Neuronal stem cell (in vitro differentiated cells): Measurements from ENCODE around the gene RHD.
"Not testable (repeated sequence)": the region's sequence is repeated elsewhere in the genome, so short reads cannot be mapped to it uniquely, and the experiment has no call there.

Source experiments
- DNase-seq: peaks from one replicate; pipeline ENCODE4 v3.0.0-alpha.2; 2013; ENCODE audit warnings: low spot score
- H2AFZ ChIP-seq: one replicate; pipeline ENCODE4 v1.6.1; 2013; ENCODE audit warnings: mild to moderate bottlenecking, low read length, inconsistent platforms
- H2AK5ac ChIP-seq: 2 replicates; pipeline ENCODE4 v1.6.1; 2013; ENCODE audit warnings: low read depth, mild to moderate bottlenecking, inconsistent platforms, low read length, moderate library complexity, mixed read lengths
- H2BK120ac ChIP-seq: 2 replicates; pipeline ENCODE4 v1.6.1; 2013; ENCODE audit warnings: low read depth, mild to moderate bottlenecking, inconsistent platforms, low read length, moderate library complexity, mixed read lengths
- H2BK12ac ChIP-seq: one replicate; pipeline ENCODE4 v1.6.1; 2013; ENCODE audit warnings: low read length, inconsistent platforms
- H2BK15ac ChIP-seq: 2 replicates; pipeline ENCODE4 v1.6.1; 2013; ENCODE audit warnings: mild to moderate bottlenecking, low read length, inconsistent platforms, mixed read lengths
- H2BK5ac ChIP-seq: one replicate; pipeline ENCODE4 v1.6.1; 2013; ENCODE audit warnings: inconsistent platforms, mild to moderate bottlenecking, low read length, moderate library complexity
- H3K14ac ChIP-seq: one replicate; pipeline ENCODE4 v1.6.1; 2013; ENCODE audit warnings: low read length, inconsistent platforms
- H3K18ac ChIP-seq: 2 replicates; pipeline ENCODE4 v1.6.1; 2013; ENCODE audit warnings: low read length, inconsistent platforms
- H3K23ac ChIP-seq: 2 replicates; pipeline ENCODE4 v1.6.1; 2013; ENCODE audit warnings: low read depth, mild to moderate bottlenecking, mixed read lengths, low read length, inconsistent platforms; ENCODE audit not compliant: poor library complexity
- H3K27ac ChIP-seq: replicated peaks from 3 replicates; pipeline ENCODE4 v1.5.1; 2013; ENCODE audit warnings: low read length, inconsistent platforms
- H3K27me3 ChIP-seq, 3 experiments: 2 replicates each; pipeline ENCODE4 v1.6.1; 2013; ENCODE audit warnings: low read length in 3 of 3, mild to moderate bottlenecking in 2 of 3, inconsistent platforms in 1 of 3, low read depth in 1 of 3, mixed read lengths in 1 of 3, moderate library complexity in 1 of 3; ENCODE audit not compliant: control insufficient read depth in 3 of 3, insufficient read depth in 3 of 3
- H3K36me3 ChIP-seq, 2 donors: replicated peaks in 1 of 2; 2 replicates each; pipeline ENCODE4 v1.6.1; 2013; ENCODE audit warnings: low read length in 2 of 2; ENCODE audit not compliant: control insufficient read depth in 2 of 2, insufficient read depth in 2 of 2
- H3K4ac ChIP-seq: 2 replicates; pipeline ENCODE4 v1.6.1; 2013; ENCODE audit warnings: inconsistent platforms, mild to moderate bottlenecking, low read length, moderate library complexity
- H3K4me1 ChIP-seq, 2 donors: 1 replicate in 1 of 2; 2 replicates in 1 of 2; pipeline ENCODE4 v1.6.1; 2013; ENCODE audit warnings: low read length in 2 of 2, low read depth in 1 of 2; ENCODE audit not compliant: control insufficient read depth in 2 of 2, insufficient read depth in 1 of 2
- H3K4me2 ChIP-seq: one replicate; pipeline ENCODE4 v1.6.1; 2013; ENCODE audit warnings: mild to moderate bottlenecking, low read length, inconsistent platforms; ENCODE audit not compliant: insufficient read depth, poor library complexity, severe bottlenecking
- H3K4me3 ChIP-seq, 2 donors: 2 replicates each; pipeline ENCODE4 v1.5.1; 2013; ENCODE audit warnings: low read length in 2 of 2, mild to moderate bottlenecking in 2 of 2, inconsistent platforms in 1 of 2, moderate library complexity in 1 of 2
- H3K79me1 ChIP-seq: one replicate; pipeline ENCODE4 v1.6.1; 2013; ENCODE audit warnings: low read depth, mild to moderate bottlenecking, inconsistent platforms, low read length, moderate library complexity
- H3K9ac ChIP-seq: one replicate; pipeline ENCODE4 v1.6.1; 2013; ENCODE audit warnings: mild to moderate bottlenecking, low read depth, low read length, inconsistent platforms; ENCODE audit not compliant: poor library complexity
- H3K9me3 ChIP-seq, 2 donors: replicated peaks in 1 of 2; 2 replicates each; pipeline versions ENCODE3 to v1.6.1; 2013; ENCODE audit warnings: low read length in 2 of 2, mild to moderate bottlenecking in 2 of 2, inconsistent platforms in 1 of 2, low read depth in 1 of 2, mixed read lengths in 1 of 2, moderate library complexity in 1 of 2; ENCODE audit not compliant: control insufficient read depth in 2 of 2, insufficient read depth in 1 of 2
- H4K8ac ChIP-seq: one replicate; pipeline ENCODE4 v1.6.1; 2013; ENCODE audit warnings: low read depth, mild to moderate bottlenecking, inconsistent platforms, low read length, moderate library complexity
- H4K91ac ChIP-seq: one replicate; pipeline ENCODE4 v1.6.1; 2013; ENCODE audit warnings: low read length, low read depth, mild to moderate bottlenecking, inconsistent platforms; ENCODE audit not compliant: poor library complexity
- WGBS, 2 donors: extraction: QIAGEN DNeasy Blood & Tissue Kit; methylation state at CpG; one replicate each; pipeline ENCODE4 v1.1.7; 2013; ENCODE audit warnings: missing lambda C conversion rate in 2 of 2, mixed read lengths in 1 of 2; ENCODE audit not compliant: insufficient read length in 2 of 2, insufficient replicate concordance in 1 of 2; ENCODE audit errors: extremely low coverage in 2 of 2; 5-methylcytosine and 5-hydroxymethylcytosine counted together

Gene RHD

GRCh38 chr1:25308168-25308567 is 35.9 kb downstream of the RHD start:
- no CpG with 5 or more reads among the region's 1 CpG for WGBS, 2 donors
- not testable (repeated sequence) for H3K4me2 ChIP-seq, H2BK120ac ChIP-seq

GRCh38 chr1:25309085-25309484 is 36.8 kb downstream of the RHD start:
- not testable (repeated sequence) for H3K14ac ChIP-seq, DNase-seq, H3K4me2 ChIP-seq, H3K9me3 ChIP-seq, H2AFZ ChIP-seq, H3K23ac ChIP-seq, H3K27me3 ChIP-seq, H2AK5ac ChIP-seq, H3K36me3 ChIP-seq, H3K4ac ChIP-seq, H2BK120ac ChIP-seq, H3K18ac ChIP-seq, H4K8ac ChIP-seq, H4K91ac ChIP-seq, H2BK5ac ChIP-seq, H3K9ac ChIP-seq, H3K79me1 ChIP-seq, H3K27ac ChIP-seq, H3K4me3 ChIP-seq, H2BK12ac ChIP-seq, H2BK15ac ChIP-seq, H3K4me1 ChIP-seq
- no CpG with 5 or more reads among the region's 1 CpG for WGBS, 2 donors

More at GRCh38 chr1:25308168-25308567, 35.9 kb downstream of the RHD start:
- not testable (repeated sequence) for H3K27me3 ChIP-seq, H3K23ac ChIP-seq, H3K4ac ChIP-seq, H3K79me1 ChIP-seq, H2AFZ ChIP-seq, H2BK12ac ChIP-seq, H3K14ac ChIP-seq, H3K18ac ChIP-seq, H3K36me3 ChIP-seq, H3K4me3 ChIP-seq, H3K9me3 ChIP-seq, H2BK5ac ChIP-seq, H2BK15ac ChIP-seq, H3K4me1 ChIP-seq, H4K91ac ChIP-seq, H3K9ac ChIP-seq, H4K8ac ChIP-seq, H3K27ac ChIP-seq, DNase-seq, H2AK5ac ChIP-seq

GRCh38 chr1:25309486-25309885 is 37.2 kb downstream of the RHD start:
- H4K8ac ChIP-seq, H3K4ac ChIP-seq, H2AFZ ChIP-seq, H2BK120ac ChIP-seq, H3K79me1 ChIP-seq, H3K27ac ChIP-seq, H3K4me3 ChIP-seq, H3K23ac ChIP-seq, H3K4me2 ChIP-seq, H2BK5ac ChIP-seq, DNase-seq, H3K18ac ChIP-seq, H3K36me3 ChIP-seq, H3K27me3 ChIP-seq, H3K14ac ChIP-seq, H2AK5ac ChIP-seq, H4K91ac ChIP-seq, H3K4me1 ChIP-seq, H2BK12ac ChIP-seq, H3K9ac ChIP-seq, H3K9me3 ChIP-seq, H2BK15ac ChIP-seq: not testable (repeated sequence)
- no CpG with 5 or more reads among the region's 1 CpG for WGBS, 2 donors

GRCh38 chr1:25312806-25313470 is 40.6 kb downstream of the RHD start:
- H3K14ac ChIP-seq, H2BK120ac ChIP-seq, H2BK5ac ChIP-seq, H3K4me2 ChIP-seq, H3K27ac ChIP-seq, H2BK15ac ChIP-seq, H3K27me3 ChIP-seq, H3K23ac ChIP-seq, H2AFZ ChIP-seq, H2BK12ac ChIP-seq, H3K4me1 ChIP-seq, H3K9me3 ChIP-seq, H4K91ac ChIP-seq, H3K18ac ChIP-seq, H2AK5ac ChIP-seq, H3K4ac ChIP-seq, H3K36me3 ChIP-seq, H3K9ac ChIP-seq, H3K4me3 ChIP-seq, H4K8ac ChIP-seq, DNase-seq, H3K79me1 ChIP-seq: not testable (repeated sequence)
